ENCODE measurements around the gene BCDIN3D.

DNA sequence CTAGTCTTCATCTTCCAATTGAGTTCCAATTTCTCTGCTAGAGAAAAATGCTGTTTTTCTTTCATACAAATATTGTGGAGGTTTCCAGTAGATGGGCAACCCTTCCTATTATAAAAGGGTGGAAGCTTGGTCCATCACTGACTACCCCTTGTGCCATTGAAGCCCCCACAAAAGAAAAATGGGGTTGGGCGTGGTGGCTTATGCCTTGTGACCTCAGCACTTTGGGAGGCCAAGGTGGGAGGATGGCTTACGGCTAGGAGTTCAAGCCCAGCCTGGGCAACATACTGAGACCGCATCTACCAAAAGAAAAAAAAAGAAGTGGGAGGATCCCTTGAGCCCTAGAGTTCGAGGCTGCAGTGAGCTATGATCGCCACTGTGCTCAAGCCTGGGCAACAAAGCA, 37.5 kb downstream of the BCDIN3D start:
- TF ChIP-seq EZH2 (IDR thresholded peaks at IDR 0.05; ENCODE audit: insufficient read depth, poor library complexity, severe bottlenecking) (no peak), EZH2phosphoT487 (IDR thresholded peaks at IDR 0.05; ENCODE audit: insufficient read depth, low read depth) (no peak)

Measured in GM23248 (cell line).